Urothelium cell line (cell line): ENCODE results near the gene CCNI.
"Not testable (repeated sequence)": the region's sequence is repeated elsewhere in the genome, so short reads cannot be mapped to it uniquely, and the experiment has no call there.

Experiments used
- DNase-seq: peaks from one replicate; pipeline ENCODE4 v3.0.0; 2011; ENCODE audit warnings: low spot score, mixed read lengths
- FAIRE-seq: peaks from 2 replicates; lab custom pipeline; 2011; peaks lifted over from hg19 to GRCh38; lab: Jason Lieb, UNC

Gene CCNI

DNA sequence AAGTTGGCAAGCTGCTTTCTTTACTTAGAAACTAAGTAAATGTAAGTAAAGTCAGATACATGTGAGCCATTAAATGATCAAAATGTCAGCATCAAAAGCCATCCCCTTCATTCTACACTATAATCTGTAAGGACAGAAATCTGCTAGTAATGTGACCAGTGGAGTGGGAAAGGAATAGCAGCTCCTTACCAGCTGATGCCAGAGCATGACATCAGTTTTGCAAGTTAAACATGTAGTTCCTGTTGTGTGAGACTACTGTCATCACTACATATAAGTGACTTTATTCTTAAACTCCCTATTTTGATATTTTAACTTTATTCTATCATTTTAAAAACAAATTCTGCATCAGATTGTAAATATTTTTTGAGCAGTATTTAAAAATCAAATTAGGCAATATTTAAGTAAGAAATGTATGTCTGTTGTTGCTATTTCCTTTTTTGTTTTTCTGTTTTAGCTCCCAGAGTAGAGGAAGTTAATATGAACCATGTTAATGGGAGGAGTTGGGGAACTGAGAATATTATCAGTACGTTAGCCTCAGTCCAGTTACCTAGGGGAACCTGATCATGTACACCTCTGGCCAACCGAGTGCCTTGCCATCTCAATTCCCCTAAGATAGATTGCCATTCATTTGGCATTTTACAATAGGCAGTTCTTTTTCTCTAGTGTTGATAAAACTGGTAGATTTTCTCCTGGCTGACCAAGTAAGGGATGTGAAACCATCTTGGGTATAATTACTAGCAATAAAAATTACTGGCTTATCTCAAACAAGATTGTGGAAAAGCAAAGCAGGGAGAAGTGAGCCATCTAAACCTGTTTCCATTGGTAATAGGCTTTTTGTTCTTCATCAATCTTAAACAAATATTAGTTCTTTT lies 34.7 kb downstream of the CCNI start:
- DNase-seq (no peak), FAIRE-seq (no peak)

DNA sequence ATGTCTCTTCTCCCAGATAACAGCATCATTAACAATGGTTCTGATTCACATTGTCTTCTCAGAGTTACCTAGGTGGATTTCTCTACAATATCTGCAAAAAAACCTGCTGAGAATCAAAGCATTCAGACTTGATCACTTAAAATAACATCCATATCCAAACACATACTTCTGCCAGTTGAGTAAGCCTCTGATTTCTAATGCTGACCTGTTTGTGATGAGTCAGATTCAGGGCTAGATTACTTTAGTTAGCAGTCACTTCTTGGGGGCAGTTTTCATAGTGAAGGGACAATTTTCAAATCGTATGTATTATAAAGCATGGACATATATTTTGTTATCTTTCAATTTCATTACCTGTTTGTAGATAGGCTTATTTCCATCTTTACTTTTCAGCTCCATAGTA lies 35.5 kb downstream of the CCNI start:
- FAIRE-seq (no peak), DNase-seq (no peak)

DNA sequence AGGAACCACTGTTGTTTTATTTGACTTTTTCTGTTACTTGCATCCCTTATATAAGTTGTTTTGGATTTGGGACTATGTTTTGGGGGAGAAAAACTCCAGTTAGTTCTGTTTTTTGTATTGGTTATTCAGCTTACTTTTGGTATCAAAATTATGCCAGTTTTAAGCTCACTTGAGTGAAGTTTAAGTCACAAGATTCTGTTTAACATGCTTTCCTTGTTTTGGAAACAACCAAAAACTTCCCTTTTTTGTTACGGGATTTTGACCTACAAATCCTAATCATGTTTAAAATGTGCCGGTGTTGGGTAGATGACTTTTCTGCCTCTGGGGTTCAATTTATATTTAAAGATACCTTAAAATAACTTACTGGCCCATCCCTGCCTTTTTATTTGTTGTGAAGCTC lies 36.0 kb downstream of the CCNI start:
- no peak for DNase-seq
- FAIRE-seq: no peak

DNA sequence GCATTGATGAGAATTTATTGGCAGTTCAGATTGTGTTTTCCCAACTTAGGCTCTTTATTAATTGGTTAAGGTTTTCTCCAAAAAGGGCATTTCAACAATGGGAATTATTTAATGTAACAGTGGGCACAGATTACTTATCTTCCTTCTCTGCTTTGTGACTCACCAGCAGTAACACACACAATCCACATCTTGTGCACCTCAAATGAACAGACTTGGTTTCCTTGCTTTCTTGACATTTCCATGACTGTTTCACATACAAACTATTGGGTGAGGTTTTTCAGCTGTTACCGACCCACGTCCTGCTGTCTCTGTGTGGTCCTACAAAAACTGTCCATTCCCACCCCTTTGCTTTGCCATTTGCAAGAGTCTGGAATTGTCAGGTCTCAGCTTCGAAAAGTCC lies 38.1 kb downstream of the CCNI start:
- FAIRE-seq: no peak
- no peak for DNase-seq

DNA sequence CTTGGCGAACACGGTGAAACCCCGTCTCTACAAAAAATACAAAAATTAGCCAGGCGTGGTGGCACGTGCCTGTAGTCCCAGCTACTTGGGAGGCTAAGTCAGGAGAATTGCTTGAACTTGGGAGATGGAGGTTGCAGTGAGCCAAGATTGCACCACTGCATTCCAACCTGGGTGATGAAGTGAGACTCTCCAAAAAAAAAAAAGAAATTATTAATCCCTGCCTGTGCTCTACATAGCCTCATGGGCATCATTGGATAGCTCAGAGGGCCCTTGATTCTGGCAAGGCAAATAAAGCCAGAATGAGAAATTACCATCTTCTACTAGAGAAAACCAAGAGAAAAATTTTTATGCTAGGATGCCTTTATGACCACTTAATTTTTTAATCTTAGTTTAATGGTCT lies 38.6 kb downstream of the CCNI start:
- not testable (repeated sequence) for DNase-seq, FAIRE-seq

DNA sequence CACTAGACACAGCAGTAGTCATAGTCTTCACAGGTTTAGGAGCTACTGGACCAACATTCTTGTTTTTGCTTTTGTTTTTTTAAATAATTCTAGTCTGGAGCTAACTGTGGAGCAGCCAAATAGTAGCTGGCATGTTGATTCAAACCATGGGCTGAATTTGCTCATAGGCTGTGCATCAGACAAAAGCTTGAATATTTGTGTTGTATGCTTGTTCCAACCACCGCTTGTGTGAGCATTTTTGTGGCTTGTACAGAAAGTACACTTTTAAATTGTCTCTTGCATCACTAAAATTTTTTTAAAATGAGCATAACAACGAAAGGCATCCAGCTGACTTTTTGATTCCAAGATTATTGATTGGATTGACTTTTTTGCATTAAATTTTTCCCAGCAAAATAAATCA lies 39.6 kb downstream of the CCNI start:
- FAIRE-seq: no peak
- no peak for DNase-seq

DNA sequence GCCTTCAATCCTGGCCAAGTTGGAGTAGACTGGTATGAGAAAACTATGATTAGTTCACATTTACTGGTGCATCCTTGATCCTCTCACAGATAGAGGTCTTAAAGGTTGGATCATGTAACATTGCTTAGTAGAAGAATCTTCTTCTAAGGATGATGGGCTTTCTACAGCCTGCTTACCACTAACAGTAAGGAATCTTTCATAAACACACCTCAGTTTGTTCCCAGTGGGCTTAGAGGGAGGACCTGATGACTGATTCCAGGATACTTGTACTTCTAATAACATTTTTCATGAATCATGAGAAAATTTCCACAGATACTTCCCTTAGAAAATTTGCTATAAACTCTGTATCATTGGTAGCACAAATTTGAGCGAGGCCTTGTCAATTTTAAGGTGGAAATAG lies 40.6 kb downstream of the CCNI start:
- DNase-seq (no peak), FAIRE-seq (no peak)

DNA sequence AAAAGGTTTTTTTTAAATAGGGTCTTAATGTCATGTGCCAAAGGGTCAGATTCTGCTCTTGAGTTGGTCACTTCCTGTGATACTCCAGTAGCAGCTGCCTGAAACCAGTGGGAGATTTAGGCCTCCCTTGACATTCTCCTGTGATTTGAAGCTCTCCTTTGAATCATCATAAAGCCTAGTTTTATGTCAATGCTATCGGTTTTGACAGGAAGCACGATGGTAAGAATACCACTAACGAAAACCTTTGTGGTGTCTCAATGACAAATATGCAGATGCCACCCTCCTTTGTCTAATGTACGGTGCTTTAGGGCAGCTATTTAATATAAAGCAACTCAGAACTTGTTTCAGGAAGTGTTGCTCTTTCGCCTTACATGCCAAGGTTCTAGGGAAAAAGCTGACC lies 44.2 kb downstream of the CCNI start:
- no peak for DNase-seq
- FAIRE-seq: no peak

DNA sequence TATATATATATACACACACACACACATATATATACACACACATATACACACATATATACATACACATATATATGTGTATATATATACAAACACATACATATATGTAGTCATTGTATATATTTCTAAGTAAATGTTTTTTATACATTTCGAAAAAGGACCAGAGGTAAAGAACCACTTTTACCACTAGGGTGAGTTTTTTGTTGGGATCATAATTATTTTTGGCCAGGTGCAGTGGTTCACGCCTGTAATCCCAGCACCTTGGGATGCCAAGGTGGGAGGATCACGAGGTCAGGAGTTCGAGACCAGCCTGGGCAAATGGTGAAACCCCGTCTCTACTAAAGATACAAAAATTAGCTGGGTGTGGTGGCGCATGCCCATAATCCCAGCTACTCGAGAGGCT lies 46.0 kb downstream of the CCNI start:
- not testable (repeated sequence) for DNase-seq, FAIRE-seq

DNA sequence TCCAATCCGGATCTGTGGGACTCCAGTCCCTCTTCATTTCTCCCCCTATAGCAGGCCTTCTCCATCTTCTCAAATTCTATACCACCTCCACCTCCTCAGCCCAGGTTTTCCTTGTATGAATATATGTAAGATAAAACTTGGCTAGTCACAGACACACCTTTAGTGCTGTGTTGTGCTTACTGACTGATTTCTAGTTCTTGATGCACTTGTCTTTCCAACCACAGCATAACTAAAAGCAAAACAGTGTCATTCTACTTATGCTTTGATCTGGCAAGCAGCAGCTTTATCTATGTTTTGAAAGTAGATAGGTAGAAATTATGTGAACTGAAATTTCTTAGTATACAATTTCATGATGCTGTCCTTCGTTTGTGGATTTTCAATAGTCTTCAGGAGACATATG lies 47.5 kb downstream of the CCNI start:
- DNase-seq (no peak), FAIRE-seq (no peak)

DNA sequence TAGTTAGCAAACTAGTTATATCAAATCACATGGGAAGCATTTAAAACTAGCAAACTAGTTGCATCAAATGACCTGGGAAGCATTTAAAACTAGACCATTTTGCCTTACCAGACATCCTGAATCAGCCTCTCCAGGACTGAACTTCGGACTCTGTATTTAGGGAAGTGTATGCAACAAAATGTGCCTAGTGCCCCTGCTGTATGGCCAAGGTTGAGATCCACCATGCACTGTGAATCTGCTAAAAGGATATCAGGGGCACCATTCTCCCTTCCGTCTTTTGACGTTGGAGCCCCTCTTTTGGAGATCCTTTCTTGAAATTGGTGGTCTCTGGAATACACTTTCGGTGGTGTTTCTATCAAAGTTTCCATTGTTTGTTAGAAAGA lies 49.5 kb downstream of the CCNI start:
- no peak for FAIRE-seq
- DNase-seq: no peak

DNA sequence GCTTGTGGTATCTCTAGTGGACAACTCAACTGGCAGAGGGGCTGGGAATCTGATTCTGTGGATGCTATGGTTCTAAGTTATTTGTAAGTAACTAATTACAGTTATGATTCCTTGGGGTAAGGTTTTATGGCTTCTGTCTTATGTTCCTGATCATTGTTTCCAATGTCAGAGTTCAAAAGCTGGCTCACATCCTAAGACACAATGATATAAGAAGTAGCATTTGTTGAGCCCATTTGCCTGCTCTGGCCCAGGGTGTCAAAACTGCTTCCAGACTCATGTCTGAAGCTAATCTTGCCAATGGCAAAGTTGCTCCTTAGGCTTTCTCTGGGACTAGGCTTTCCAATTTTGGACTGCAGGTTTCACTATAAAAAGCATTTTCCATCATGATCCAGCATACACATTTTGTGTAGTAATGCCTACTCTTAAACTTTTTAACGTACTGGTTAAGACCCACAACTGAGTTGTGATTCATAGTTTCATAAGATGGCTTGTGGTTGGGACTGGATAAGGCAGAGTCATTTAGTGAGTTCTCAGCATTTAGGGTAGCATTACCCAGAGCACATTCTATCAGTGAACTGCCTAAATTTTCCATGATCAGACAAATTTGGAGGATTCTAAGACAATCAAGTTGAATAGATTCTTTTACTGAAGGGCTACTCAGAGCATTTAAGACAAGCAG lies 50.0 kb downstream of the CCNI start:
- FAIRE-seq: no peak
- no peak for DNase-seq

DNA sequence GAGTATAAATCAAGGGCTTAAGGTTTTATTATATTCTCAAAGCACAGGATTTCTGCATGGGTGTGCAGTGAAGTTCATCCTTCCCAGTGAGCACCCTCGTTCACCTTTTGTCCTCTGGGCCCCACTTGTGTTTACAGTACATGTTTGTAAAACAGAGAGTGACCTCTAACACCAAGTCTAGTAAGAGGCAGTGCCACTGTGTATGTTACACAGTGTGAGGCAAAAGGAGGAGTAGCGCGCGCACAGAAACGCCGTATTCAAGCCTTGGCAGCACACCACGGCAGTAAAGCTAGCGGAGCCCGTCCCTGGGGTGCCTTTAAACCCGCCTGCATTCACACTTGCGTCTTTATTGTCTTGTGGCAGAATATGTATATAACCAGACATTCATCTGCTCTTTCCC lies 51.9 kb downstream of the CCNI start:
- FAIRE-seq (no peak), DNase-seq (no peak)

DNA sequence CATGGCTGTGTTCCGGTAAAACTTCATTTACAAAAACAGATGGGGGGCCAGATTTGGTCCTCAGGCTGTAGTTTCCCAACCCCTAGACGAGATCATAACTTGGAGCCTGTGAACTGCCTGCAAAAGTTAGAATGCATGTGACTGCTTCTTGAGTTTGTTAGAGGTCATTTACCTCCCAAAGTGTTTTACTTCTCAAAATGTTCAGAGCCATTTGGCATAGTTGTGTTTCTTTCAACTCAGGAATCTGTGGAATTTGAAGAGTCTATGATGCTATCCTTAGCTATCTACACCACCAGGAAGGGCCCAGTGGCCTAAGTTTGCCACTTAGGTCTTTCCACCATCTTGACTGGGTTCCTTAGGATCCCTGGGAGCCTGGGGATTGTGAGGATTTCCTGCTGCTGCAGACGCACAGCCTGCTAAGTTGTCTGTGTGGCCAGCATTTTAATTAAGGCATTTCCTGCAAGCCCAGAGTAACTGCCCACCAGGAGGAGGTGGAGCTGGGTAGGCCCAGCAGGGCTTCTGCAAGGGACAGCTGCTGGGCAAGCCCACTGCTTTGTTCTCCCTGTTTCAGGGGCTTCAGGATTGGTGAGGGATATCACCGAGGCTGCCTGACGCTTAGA lies 53.1 kb downstream of the CCNI start:
- no peak for FAIRE-seq
- DNase-seq: peak; percentile 29

DNA sequence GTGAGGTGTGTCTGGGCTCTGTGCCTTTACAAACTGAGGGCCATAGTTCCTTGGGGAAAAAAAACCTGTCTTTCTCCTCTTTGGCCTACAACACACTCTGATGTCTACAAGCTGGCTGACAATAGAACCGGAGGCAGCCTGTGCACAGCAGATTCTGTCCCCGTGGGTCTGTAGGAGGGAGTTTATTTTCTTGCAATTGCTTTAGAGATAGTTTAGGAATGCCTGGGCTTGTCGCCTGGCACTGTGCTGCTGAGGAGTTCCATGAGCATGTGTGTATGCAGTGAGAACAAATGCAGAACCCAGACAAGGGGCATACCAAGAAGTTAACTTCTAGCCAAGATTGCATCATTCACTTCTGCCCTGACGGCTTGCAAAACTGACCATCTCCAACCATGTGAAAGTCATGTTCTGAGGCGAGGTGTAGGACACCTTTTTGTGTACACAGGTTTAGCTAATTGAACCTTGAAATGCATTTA lies 54.1 kb downstream of the CCNI start:
- DNase-seq: no peak
- FAIRE-seq: no peak

DNA sequence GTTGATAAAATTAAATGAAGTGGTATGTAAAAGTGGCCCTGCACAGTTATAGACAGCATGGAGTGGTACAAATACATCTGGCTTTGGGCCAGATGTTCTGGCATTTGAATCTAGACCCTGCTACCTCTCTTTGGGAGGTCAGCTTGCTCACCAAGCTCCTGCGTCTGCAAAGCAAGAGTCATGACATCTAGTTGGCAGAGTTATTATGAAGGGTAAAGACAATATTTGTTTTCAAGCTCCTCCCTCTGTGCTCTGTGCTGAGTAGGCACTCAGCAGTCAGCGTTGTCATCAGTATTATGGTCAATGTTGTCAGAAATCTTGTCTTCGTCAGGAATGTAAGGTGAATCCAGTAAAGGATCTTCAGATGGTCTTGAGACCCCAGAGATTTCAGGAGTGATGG lies 55.8 kb downstream of the CCNI start:
- FAIRE-seq (no peak), DNase-seq (no peak)

DNA sequence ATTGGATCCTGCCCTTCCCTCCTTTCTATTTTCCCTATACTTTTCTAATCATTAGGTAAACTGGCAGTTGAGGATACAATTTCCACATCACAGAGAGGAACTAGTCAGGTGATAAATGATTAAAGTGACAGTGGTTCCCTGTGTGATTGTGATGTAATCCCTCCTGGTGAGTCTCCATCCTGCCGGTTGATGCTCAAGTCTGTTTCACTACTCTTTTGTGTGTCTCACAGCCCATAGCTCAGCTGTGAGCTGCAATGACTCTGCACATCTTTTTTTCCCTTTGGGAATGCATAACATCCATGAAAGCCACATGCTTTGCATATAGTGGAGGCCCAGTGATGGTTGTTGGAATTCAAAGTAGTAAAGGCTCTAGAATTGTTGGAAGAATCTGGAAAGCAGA lies 60.4 kb downstream of the CCNI start:
- FAIRE-seq: no peak
- DNase-seq: no peak

DNA sequence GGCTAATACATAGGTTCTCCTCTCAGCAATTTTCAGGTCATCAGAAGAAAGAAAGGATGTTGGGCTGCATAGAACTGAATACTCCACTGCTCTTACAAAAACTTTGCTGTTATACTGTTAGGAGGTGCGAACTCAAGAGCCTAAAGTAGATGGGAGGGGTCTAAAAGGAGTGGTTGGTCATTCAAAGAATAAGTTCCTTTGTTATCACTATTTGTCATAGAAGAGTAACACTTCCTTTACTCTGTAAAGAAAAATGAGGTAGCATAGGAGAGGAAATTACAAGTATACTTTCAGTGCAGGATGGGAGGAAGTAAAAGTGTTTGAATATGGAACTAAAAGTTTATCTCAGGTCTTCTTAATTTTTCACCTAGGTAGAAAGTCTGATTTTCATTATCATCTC lies 61.5 kb downstream of the CCNI start:
- DNase-seq: no peak
- FAIRE-seq: no peak

DNA sequence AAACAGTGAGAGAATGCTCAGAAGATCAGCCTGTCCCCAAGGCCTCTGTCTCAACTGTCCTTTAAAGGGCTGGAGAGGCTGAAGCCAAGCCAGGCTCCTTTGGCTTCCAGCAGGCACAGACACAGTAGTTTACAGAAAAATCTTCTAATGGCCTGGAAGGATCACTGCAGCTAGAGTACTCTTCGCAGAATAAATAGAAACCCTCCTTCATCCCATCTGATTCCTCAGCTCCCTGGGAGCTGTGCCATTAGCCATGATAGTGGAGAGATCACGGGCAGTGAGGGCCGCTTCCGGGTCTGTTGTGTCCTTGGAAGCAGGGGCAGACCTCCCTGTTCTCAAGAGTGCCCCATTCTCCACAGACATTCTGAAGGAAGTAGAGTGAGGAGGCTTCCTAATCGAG lies 63.1 kb downstream of the CCNI start:
- FAIRE-seq: no peak
- DNase-seq: no peak

DNA sequence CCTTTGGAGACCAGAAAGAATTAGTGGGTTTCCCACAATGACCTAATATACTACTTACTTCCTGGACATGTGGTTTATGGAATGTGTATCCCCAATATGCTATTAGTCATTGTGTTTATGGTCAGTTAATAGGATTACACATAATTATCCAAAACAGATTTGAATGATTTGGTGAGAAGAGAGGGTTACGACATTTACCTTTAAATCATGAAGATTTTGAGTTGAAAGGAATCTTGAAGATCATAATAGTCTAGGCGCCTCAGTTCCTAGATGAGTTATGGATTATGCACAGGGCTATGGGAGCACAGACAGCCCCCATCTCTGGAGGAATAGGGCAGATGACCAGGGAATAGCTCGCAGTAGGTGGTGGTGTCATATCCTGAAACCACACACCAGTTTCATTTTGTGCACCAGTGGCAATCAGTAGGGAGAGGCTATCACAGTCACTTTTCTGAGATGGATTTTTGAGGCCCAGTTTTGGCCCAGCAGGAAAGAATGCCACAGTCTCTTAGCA lies 64.9 kb downstream of the CCNI start:
- no peak for DNase-seq
- no peak for FAIRE-seq

DNA sequence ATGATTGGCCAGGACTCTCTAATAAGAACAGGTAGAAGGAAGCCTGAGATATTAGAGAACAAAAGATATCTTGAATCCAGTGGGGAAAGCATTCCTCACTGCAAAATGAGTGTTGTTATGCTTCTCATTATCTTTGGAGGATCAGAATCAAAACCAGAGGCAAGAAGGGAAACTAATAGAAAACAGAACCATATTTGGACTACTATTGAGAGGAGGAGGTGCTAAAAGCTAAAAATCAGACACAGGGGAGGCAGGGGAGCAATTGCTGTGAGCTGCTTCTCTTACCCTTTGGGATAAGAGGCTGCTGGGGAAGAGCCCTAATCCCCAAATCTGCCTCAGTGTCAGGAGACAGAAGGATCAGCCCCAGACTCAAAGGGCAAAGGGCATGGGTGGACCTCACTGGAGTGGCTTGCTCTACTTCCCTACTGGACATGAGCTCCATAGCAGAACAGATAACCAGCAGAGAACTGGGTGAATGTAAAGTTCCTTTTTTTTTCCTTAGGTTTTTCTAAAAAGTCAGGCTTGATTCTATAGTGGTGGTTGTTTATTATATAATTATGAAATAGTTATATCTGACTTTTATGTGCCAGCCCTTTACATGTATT lies 66.2 kb downstream of the CCNI start:
- no peak for DNase-seq
- no peak for FAIRE-seq
